ENCODE measurements around the gene NOTCH1. TPM values are rescaled to one million over a fixed set of nuclear protein-coding genes. Genes with fewer than 3 reads are reported as not detected.

Gene NOTCH1
- total RNA-seq, 2 experiments from 2014 or later = 45.7 to 47.6 TPM

DNA sequence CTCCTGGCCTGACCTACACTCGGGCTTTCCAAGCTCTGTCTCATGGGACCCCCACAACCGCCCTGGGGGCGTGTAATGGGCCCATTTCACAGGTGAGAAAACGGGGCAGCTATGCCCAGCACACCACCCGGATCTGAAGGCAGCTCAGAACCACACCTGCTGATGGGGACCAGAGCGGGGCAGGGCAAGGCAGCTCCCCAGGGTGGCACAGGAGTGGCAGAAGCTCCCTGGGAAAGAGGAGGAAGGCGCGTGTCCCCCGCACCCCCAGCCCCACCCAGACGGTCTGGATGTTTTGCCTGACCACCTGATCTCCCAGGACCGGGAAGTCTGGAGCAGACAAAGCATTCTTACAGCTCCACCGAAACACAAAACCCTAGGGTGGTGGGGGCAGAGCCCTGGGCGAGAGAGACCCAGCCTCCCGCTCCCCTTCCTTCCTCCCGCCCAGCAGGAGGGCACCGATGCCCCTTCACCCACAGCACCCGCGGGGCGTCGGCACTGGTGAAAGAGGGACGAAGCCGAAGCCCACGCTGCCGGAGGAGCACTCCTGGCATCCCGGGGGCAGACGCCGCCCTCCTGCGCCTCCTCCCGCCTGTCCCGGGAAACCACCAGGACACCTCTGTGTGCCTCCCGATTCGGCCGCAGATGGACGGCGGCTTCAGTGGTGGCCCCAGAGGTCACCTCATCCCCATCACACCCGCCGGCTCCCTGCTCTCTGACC lies 14.5 kb downstream of the NOTCH1 start:
- TF ChIP-seq, protein P1, sequence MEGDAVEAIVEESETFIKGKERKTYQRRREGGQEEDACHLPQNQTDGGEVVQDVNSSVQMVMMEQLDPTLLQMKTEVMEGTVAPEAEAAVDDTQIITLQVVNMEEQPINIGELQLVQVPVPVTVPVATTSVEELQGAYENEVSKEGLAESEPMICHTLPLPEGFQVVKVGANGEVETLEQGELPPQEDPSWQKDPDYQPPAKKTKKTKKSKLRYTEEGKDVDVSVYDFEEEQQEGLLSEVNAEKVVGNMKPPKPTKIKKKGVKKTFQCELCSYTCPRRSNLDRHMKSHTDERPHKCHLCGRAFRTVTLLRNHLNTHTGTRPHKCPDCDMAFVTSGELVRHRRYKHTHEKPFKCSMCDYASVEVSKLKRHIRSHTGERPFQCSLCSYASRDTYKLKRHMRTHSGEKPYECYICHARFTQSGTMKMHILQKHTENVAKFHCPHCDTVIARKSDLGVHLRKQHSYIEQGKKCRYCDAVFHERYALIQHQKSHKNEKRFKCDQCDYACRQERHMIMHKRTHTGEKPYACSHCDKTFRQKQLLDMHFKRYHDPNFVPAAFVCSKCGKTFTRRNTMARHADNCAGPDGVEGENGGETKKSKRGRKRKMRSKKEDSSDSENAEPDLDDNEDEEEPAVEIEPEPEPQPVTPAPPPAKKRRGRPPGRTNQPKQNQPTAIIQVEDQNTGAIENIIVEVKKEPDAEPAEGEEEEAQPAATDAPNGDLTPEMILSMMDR (IDR thresholded peaks at IDR 0.05) = no peak
- Mint-ChIP-seq H3K27me3 (no peaks in the 10 kb centered on the region), H3K4me1 (ENCODE audit: low read depth) (peaks cover 39% of the 10 kb centered on the region), H3K36me3 (ENCODE audit: low read depth) (peaks cover 7% of the 10 kb centered on the region), H3K9me3 (no peaks in the 10 kb centered on the region), H3K4me3 (no peak overlapping the region), H3K27ac (peak overlapping the region; percentile 55)
- ATAC-seq (no peak), DNase-seq (no peak)
- CTCF ChIA-PET = interaction anchor here (2.1 kb wide), 1 partner anchor 9 kb away, joined by 10 read pairs; no protein-coding TSS in a partner anchor
- POLR2A ChIA-PET = interaction anchor here (1.0 to 1.9 kb wide), 2 partner anchors 13 to 89 kb away, joined by 3 to 5 read pairs; no protein-coding TSS in a partner anchor
- intact Hi-C loops (cut with micrococcal nuclease) = loop anchor here (10.0 kb wide), 1 partner anchor 47 kb away; the partner anchor contains the start of gene SEC16A

DNA sequence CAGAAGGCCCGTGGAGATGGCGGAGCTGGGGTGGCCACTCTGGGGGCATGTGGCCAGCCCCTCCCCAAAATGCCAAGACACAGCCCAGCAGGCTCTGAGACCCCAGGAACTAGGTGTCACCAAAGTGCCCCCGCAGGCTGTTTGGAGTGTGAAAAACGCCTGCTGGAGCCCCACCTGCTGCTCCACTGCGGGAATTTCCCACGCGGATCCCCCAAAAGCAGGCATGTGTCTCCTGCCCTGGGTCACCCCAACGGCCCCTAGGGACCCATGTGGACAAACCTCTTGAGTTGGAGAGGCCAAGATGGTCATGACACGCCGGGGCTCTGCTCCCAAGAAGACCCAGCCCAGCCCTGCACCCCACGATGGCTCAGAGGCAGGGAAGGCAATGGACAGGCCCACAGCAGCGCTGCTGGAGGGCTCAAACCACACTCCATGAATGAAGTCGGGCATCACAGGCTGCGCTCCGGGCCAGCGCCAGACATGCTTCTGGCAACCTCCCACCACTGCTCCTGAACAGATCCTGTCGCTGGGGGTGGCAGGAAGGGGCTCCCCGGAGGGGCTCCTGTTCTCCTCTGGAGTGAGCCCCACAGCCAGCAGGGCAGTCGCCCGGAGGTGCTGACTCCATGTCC lies 15.3 kb downstream of the NOTCH1 start:
- no peaks in the 10 kb centered on the region for H3K27me3 Mint-ChIP-seq
- TF ChIP-seq, protein P1 (IDR thresholded peaks at IDR 0.05) = no peak
- no peaks in the 10 kb centered on the region for H3K9me3 Mint-ChIP-seq
- ChIA-PET POLR2A (interaction anchor here (0.6 to 2.6 kb wide), 4 partner anchors 9 to 217 kb away, joined by 4 to 16 read pairs (median 4); partner anchors contain the start of gene NOTCH1), CTCF (interaction anchor here (1.7 to 2.1 kb wide), 2 partner anchors 10 to 21 kb away, joined by 4 to 10 read pairs; no protein-coding TSS in a partner anchor)
- DNase-seq (no peak), ATAC-seq (no peak)
- H3K27ac Mint-ChIP-seq = no peak overlapping the region
- H3K4me3 Mint-ChIP-seq = no peak overlapping the region
- intact Hi-C loops (cut with micrococcal nuclease) = loop anchor here (10.0 kb wide), 1 partner anchor 46 kb away; the partner anchor contains the start of gene SEC16A
- H3K36me3 Mint-ChIP-seq (ENCODE audit: low read depth) = peaks cover 7% of the 10 kb centered on the region
- H3K4me1 Mint-ChIP-seq (ENCODE audit: low read depth) = peaks cover 39% of the 10 kb centered on the region

GRCh38 chr9:136529516-136530460 lies 16.1 kb downstream of the NOTCH1 start:
- Mint-ChIP-seq H3K27me3 (no peaks in the 10 kb centered on the region), H3K4me1 (ENCODE audit: low read depth) (peaks cover 39% of the 10 kb centered on the region), H3K4me3 (no peak overlapping the region), H3K36me3 (ENCODE audit: low read depth) (peaks cover 7% of the 10 kb centered on the region), H3K27ac (no peak overlapping the region), H3K9me3 (no peaks in the 10 kb centered on the region)
- POLR2A ChIA-PET = interaction anchor here (0.6 to 2.6 kb wide), 4 partner anchors 10 to 217 kb away, joined by 4 to 16 read pairs (median 4); partner anchors contain the start of gene NOTCH1
- no peak for ATAC-seq
- TF ChIP-seq, protein P1 (IDR thresholded peaks at IDR 0.05) = no peak
- no peak for DNase-seq
- intact Hi-C loops (cut with micrococcal nuclease) = loop anchor here (10.0 kb wide), 1 partner anchor 45 kb away; the partner anchor contains the start of gene SEC16A
- CTCF ChIA-PET = interaction anchor here (0.9 to 2.1 kb wide), 4 partner anchors 9 to 112 kb away, joined by 3 to 10 read pairs (median 4); no protein-coding TSS in a partner anchor

GRCh38 chr9:136528716-136529341 lies 17.0 kb downstream of the NOTCH1 start:
- Mint-ChIP-seq H3K27me3 (no peaks in the 10 kb centered on the region), H3K4me3 (no peak overlapping the region), H3K9me3 (no peaks in the 10 kb centered on the region), H3K4me1 (ENCODE audit: low read depth) (peaks cover 31% of the 10 kb centered on the region), H3K36me3 (ENCODE audit: low read depth) (peaks cover 4% of the 10 kb centered on the region), H3K27ac (no peak overlapping the region)
- ChIA-PET POLR2A (interaction anchor here (0.6 to 2.6 kb wide), 2 partner anchors 11 to 60 kb away, joined by 3 to 16 read pairs; no protein-coding TSS in a partner anchor), CTCF (interaction anchor here (1.7 to 3.5 kb wide), 2 partner anchors 23 to 44 kb away, joined by 4 to 10 read pairs; no protein-coding TSS in a partner anchor)
- ATAC-seq = no peak
- no peak for DNase-seq
- TF ChIP-seq, protein P1 (IDR thresholded peaks at IDR 0.05) = no peak
- intact Hi-C loops (cut with micrococcal nuclease) = no loop called here

All from activated CD8-positive, alpha-beta T cell treated with anti-CD3 and anti-CD28 coated beads for 36 hours (primary cell).